GM04503 (cell line): ENCODE measurements around the gene EWSR1.

Source experiments
- DNase-seq: peaks from one replicate; pipeline ENCODE4 v3.0.0-alpha.2; 2012; ENCODE audit warnings: low read depth

Gene EWSR1

DNA sequence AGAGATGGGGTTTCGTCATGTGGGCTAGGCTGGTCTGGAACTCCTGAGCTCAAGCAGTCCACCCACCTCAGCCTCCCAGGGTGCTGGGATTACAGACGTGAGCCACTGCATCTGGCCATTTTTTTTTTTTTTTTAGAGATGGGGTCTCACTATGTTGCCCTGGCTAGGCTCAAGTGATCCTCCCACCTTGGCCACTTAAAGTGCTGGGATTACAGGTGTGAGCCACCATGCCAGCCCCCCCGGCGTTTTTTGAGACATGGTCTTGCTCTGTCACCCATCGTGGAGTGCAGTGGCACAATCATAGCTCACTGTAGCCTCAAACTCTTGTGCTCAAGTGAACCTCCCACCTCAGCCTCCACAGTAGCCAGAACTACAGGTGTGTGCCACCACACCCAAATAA lies 16.8 kb upstream of the EWSR1 start:
- no peak for DNase-seq

- no peak for DNase-seq
These were observed 15.8 kb upstream of the EWSR1 start for GRCh38 chr22:29251981-29252911.

- no peak for DNase-seq
These were observed 14.3 kb upstream of the EWSR1 start for GRCh38 chr22:29253561-29254285.

DNA sequence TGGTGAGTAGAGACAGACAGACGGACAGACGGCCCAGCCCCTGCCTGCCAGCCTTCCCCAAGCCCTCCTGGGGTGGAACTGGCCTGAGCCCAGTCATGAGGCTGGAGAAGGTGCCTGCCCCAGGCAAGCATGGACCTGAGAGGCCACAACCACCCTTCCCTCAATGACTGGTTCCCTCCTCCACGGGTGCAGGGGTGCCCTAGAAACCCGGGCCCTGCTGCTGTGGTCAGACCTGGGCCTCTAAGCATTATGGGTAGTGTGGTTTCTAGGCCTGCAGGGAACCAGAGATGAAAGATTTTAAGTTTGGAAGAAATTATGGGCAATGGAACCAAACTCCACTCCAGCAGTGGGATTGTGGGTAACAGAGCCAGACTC lies 13.8 kb upstream of the EWSR1 start:
- DNase-seq, result no peak

DNA sequence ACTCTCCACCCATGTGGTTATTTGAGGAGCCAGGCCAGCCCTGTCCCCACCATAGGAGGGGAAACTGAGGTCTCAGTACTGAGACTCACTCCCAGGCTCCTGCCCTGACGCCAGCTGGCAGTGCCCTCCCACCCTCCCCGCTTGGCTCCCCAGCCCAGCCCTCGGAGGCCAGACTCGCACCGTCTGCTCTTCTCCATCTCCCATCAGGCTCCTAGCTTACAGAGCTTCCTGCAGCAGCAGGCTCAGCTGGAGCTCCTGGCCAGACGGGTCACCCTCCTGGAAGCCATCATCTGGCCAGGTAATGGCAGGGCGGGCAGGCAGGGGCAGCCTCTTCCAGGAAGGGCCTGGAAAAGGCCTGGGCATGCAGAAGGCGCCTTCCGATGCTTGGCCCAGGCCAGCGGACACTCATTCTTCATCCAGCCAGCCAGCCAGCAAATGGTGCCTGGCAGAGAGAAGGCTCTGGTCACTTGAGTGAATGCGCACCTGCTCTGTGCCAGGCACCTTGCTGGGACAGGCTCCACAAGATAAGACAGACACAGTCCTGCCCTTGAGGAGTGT lies 12.9 kb upstream of the EWSR1 start:
- no peak for DNase-seq

DNA sequence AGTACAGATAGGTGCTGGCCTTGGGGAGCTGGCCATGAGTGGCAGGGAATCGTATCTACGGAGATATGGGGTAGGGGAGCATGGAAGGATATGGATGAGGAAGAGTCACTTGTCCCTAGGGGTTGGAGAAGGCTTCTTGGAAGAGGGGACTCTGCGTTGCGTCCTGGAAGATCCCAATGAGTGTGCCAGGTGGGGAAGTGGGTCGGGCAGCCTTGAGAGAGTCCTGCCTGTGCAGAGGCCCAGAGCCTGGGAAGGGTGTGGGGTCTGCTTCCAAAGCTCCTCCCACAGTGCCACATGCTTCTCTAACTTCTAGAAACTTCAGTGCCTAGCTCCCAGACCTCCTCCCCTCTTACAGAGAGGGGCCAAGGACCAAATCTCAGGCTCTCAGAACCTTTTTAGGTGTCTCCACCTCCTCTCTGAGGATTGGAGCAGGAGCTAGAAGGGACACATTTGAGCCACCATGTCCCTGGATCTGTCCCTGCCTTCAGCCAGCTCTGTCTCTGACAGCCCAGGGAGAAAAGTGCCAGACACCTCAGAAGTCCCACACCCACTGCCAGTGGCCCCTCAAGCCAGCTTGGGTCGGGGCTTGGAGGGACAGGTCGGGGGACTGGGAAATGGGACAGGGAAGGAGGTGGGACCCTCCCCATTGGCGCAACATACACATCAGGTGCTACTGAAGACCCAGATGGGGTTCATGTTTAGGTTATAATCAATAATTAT lies 11.3 kb upstream of the EWSR1 start:
- no peak for DNase-seq

DNA sequence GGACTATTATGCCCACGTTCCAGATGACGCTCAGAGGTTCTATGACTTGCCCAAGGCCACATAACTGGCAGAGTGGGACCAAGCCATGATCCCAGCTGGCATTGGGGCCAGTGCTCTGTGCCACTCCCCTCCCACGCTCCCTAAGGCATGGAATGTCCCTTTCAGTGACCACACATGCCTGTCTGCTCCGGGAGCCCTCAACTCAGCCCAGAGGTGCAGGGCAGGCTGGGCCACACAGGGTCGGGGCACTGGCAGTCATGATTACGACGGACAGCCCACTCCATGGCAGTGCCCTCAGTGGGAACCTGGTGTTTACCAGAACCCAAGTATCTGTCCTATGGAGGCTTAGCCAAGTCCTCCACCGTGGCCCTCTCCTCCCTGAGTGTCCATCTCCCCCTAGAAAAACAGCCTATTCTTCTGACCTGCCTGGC lies 10.3 kb upstream of the EWSR1 start:
- DNase-seq, result no peak

DNA sequence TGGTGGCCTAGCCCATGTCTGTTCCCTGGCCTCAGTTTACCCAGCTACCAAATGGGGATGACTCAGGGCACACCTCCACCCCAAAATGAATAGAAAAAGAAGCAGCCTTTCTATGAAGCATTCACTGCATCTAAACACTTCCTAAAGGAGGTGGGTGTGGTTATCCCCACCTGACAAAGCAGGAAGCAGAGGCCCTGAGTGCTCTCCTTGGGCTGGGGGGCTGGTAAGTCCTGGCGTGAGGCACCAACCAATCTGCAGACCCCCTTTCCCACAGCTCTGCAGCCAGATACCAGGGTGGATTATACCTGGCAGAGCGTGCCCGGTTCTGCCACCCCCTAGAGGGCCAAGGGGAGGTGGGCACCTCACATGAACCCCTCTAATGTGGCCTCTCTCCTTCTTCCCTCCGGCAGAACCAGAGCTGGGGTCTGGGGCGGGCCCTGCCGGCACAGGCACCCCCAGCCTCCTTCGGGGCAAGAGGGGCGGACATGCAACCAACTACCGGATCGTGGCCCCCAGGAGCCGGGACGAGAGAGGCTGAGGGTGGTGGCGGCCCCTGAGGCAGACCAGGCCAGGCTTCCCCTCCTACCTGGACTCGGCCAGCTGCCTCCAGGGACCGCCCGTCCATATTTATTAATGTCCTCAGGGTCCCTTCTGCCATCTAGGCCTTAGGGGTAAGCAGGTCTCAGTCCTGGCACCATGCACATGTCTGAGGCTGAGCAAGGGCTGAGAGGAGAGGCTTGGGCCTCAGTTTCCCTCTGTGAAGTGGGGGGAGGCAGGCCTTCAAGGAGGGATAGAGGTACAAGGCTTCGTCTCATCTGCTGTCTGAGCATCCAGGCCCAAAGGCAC lies 9.4 kb upstream of the EWSR1 start:
- DNase-seq, result no peak

DNA sequence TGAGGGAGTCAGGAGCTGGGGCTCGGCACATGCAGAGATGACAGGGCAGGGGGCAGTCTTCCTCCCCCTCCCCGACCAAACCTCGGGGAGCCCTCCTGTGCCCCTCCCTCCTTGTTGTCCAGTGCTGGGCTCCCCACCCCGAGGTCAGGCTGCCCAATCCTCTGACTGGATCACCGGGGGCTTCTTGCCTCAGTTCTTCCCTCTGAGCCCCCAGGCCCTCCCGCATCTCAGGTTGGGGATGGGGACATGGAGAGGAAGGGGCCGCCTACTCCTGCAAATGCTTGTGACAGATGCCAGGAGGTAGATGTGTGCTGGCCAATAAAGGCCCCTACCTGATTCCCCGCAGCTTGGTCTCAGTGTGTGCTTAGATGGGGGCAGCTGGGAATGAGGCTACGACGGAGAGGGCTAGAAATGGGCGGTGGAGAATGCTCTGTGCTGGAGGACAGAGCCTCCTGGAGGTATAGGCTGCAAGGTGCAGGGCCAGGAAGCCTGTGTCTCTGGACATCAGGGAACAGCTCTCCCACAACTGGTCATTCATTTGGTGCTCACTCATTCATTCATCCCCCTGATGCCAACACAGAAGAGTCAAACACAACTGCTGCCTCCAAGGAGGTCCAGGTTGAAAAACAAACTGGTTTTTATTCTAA lies 8.7 kb upstream of the EWSR1 start:
- no peak for DNase-seq

GRCh38 chr22:29260031-29260560 lies 8.0 kb upstream of the EWSR1 start:
- DNase-seq, result no peak

DNA sequence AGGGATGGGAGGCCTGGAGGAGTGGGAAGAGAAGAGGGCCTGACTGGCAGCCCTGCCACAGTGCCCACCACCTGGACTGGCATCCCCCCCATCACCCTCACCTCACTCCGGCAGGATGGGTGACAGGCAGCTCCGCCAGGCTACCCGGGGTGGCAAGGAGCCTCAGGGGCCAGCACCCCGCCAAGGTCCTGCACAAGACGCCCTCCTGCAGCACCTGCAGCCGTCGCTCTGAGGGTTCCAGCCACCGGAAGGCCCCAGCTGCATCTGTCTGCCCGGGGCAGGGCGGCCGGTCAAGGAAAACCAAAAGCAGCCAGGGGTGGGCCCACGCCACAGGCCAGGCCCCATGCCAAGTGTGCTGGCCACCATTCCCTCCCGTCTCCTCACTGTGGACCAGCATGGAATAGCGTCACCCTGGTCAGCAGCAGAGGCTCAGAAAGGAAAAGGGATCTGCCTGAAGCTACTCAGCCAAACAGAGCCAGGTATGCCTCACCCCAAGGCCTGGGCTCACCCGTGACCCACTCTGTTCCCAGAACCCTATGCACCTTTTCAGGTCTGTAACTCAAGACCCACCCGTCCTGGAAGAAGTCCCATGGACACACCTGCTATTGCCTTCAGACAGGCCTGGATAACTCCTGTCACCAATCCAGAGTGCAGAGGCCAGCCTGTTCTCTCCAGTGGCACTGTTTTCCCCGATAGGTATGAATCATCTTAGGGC lies 7.3 kb upstream of the EWSR1 start:
- DNase-seq, result no peak

DNA sequence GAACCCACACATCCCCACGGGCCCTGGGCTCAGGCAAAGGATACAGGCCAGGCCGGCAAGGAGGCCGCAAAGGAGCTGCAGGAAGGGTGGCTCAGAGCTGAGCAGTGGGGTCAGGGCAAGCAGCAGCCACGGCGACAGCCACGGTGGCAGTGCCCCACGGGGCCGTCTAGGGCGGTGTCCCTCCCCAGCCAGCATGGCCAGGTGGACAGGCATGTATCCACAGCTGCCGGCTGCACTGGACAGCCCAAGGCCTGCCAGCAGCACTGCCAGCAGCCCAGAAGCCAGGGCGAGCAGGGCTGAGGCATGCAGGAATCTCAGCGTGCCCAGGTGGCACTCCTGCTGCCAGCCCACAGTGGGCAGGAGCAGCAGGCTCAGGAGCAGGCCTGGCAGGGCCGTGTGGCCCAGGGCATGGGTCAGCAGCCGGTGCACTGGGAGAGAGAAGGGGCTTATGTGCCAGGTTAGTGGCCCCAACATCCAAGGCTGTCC lies 4.2 kb upstream of the EWSR1 start:
- no peak for DNase-seq

- no peak for DNase-seq
These were observed 2.8 kb upstream of the EWSR1 start for GRCh38 chr22:29265305-29265704.

DNA sequence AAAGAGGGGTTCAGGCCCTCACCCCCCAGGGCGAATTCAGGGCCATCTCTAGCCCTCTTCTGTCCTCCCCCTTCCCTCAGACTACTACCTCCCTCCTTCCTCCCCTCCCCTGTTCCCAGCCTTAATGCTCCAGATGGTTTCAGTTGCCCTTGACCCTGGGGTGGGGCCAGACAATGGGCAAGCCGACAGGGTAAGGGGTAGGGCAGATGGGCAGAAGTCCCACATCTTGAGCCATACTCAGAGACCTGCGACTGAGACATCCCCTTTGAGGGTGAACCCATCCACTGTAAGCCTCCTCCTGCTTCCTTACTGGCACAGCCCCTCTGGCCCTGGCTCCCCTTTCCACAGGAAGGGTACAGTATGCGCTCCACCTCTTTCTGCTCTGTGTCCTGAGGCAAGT lies 2.1 kb upstream of the EWSR1 start:
- no peak for DNase-seq

GRCh38 chr22:29266564-29267461 lies 1.3 kb upstream of the EWSR1 start:
- no peak for DNase-seq

- no peak for DNase-seq
These were observed 608 bp upstream of the EWSR1 start for GRCh38 chr22:29267462-29267857.

- DNase-seq, result no peak
These were observed 602 bp downstream of the EWSR1 start for GRCh38 chr22:29268511-29269229.

- DNase-seq, result no peak
These were observed 1.1 kb downstream of the EWSR1 start for GRCh38 chr22:29269230-29269604.
